ENCODE data around the gene C2CD2. TPM values are rescaled to one million over a fixed set of nuclear protein-coding genes. Genes with fewer than 3 reads are reported as not detected.
"Not testable (repeated sequence)": the region's sequence is repeated elsewhere in the genome, so short reads cannot be mapped to it uniquely, and the experiment has no call there.

The C2CD2 gene
- total and polyA plus RNA-seq, 3 donors from 2014 or later, result 8.6 to 17.4 (median 13.2) TPM

- no peak overlapping the region for H3K27ac ChIP-seq
- no peak overlapping the region for H3K4me3 ChIP-seq
- no peaks in the 10 kb centered on the region for H3K27me3 ChIP-seq
- H3K4me1 ChIP-seq, result no peaks in the 10 kb centered on the region
- no peaks in the 10 kb centered on the region for H3K9me3 ChIP-seq
- 88 to 89% methylated on average over 4 of the region's 4 CpGs for WGBS, 2 donors
- intact Hi-C loops (cut with DNase I; ENCODE audit: low total_unique reads), result no loop called here
- DNase-seq, result no peak
- TF ChIP-seq POLR2A (IDR thresholded peaks at IDR 0.05), result no peak
- TF ChIP-seq CTCF (IDR thresholded peaks at IDR 0.05), result no peak
- H3K36me3 ChIP-seq (ENCODE audit: low read depth, missing control alignments), result no peaks in the 10 kb centered on the region
These were observed 47.1 kb upstream of the C2CD2 start for GRCh38 chr21:42000908-42001307.

GRCh38 chr21:41997657-41998056, 43.8 kb upstream of the C2CD2 start:
- no peak overlapping the region for H3K4me3 ChIP-seq
- DNase-seq, result no peak
- WGBS, 2 donors, result 96 to 100% methylated on average over 1 of the region's 1 CpG
- no peaks in the 10 kb centered on the region for H3K36me3 ChIP-seq (ENCODE audit: low read depth, missing control alignments)
- H3K9me3 ChIP-seq, result no peaks in the 10 kb centered on the region
- no peak overlapping the region for H3K27ac ChIP-seq
- TF ChIP-seq POLR2A (IDR thresholded peaks at IDR 0.05), result no peak
- no peak for TF ChIP-seq CTCF (IDR thresholded peaks at IDR 0.05)
- H3K27me3 ChIP-seq, result no peaks in the 10 kb centered on the region
- no peaks in the 10 kb centered on the region for H3K4me1 ChIP-seq
- intact Hi-C loops (cut with DNase I; ENCODE audit: low total_unique reads), result no loop called here

- no peaks in the 10 kb centered on the region for H3K27me3 ChIP-seq
- DNase-seq, result no peak
- no peaks in the 10 kb centered on the region for H3K4me1 ChIP-seq
- H3K36me3 ChIP-seq (ENCODE audit: low read depth, missing control alignments), result no peaks in the 10 kb centered on the region
- TF ChIP-seq POLR2A (IDR thresholded peaks at IDR 0.05) (no peak), CTCF (IDR thresholded peaks at IDR 0.05) (no peak)
- WGBS, 2 donors, result 97 to 99% methylated on average over 3 of the region's 3 CpGs
- no peak overlapping the region for H3K27ac ChIP-seq
- H3K4me3 ChIP-seq, result no peak overlapping the region
- intact Hi-C loops (cut with DNase I; ENCODE audit: low total_unique reads), result no loop called here
- no peaks in the 10 kb centered on the region for H3K9me3 ChIP-seq
These were observed 41.8 kb upstream of the C2CD2 start for GRCh38 chr21:41995577-41995976.

- H3K4me1 ChIP-seq; DNase-seq; H3K36me3 ChIP-seq (ENCODE audit: low read depth, missing control alignments); intact Hi-C loops (cut with DNase I; ENCODE audit: low total_unique reads); H3K27me3 ChIP-seq; H3K4me3 ChIP-seq; H3K27ac ChIP-seq; H3K9me3 ChIP-seq: not testable (repeated sequence)
- WGBS, 2 donors, result 87 to 92% methylated on average over 5 of the region's 5 CpGs
These were observed 40.8 kb upstream of the C2CD2 start for GRCh38 chr21:41994613-41995012.

GRCh38 chr21:41993744-41994143, 39.9 kb upstream of the C2CD2 start:
- no peaks in the 10 kb centered on the region for H3K36me3 ChIP-seq (ENCODE audit: low read depth, missing control alignments)
- no peak overlapping the region for H3K27ac ChIP-seq
- no peaks in the 10 kb centered on the region for H3K9me3 ChIP-seq
- TF ChIP-seq POLR2A (IDR thresholded peaks at IDR 0.05), result no peak
- TF ChIP-seq CTCF (IDR thresholded peaks at IDR 0.05), result no peak
- intact Hi-C loops (cut with DNase I; ENCODE audit: low total_unique reads), result no loop called here
- no peaks in the 10 kb centered on the region for H3K27me3 ChIP-seq
- no peak overlapping the region for H3K4me3 ChIP-seq
- no peaks in the 10 kb centered on the region for H3K4me1 ChIP-seq
- WGBS, 2 donors, result 84 to 93% methylated on average over 6 of the region's 6 CpGs
- no peak for DNase-seq
